HFFc6 (cell line): ENCODE data around the gene SEL1L2. TPM values are rescaled to one million over a fixed set of nuclear protein-coding genes. Genes with fewer than 3 reads are reported as not detected.
A peak's percentile ranks its signal among the peaks of the same experiment; 100 is the strongest.

ENCODE experiments used
- DNase-seq: peaks from one replicate; pipeline ENCODE4 v3.0.0-alpha.2; 2018
- H3K27ac Mint-ChIP-seq: 2 replicates; pipeline ENCODE4 v1.8.0; 2020; ENCODE audit warnings: mild to moderate bottlenecking, mixed read lengths
- H3K27me3 Mint-ChIP-seq: 2 replicates; pipeline ENCODE4 v1.8.0; 2021; ENCODE audit warnings: mild to moderate bottlenecking, moderate library complexity, mixed read lengths; ENCODE audit not compliant: insufficient read depth
- H3K36me3 Mint-ChIP-seq: 2 replicates; pipeline ENCODE4 v1.8.0; 2021; ENCODE audit warnings: low read depth, mixed read lengths
- H3K4me1 Mint-ChIP-seq: 2 replicates; pipeline ENCODE4 v1.8.0; 2020; ENCODE audit warnings: low read depth, mixed read lengths
- H3K4me3 Mint-ChIP-seq: 2 replicates; pipeline ENCODE4 v1.8.0; 2020; ENCODE audit warnings: mild to moderate bottlenecking, moderate library complexity, mixed read lengths
- H3K9me3 Mint-ChIP-seq: 2 replicates; pipeline ENCODE4 v1.8.0; 2020; ENCODE audit warnings: mild to moderate bottlenecking, mixed read lengths
- total RNA-seq, 6 experiments: library from RNA; stranded (reverse); fragmentation: NEBNext Ultra II Directional; extraction: Animal tissue kit (Norgen Biotek cat#: 25700); gene quantifications; 2 replicates in 1 of 6; 3 replicates in 5 of 6; pipeline ENCODE4 v1.2.3, GENCODE V29; 2021
- TF ChIP-seq, protein P1 (sequence below): fragments of 200-600 bp; sonication (generic); IDR thresholded peaks from 2 replicates; pipeline ENCODE4 v1.5.0; 2021; ENCODE audit warnings: antibody characterized with exemption, mild to moderate bottlenecking

SEL1L2 gene
- total RNA-seq, 6 experiments from 2014 or later = 0.85 TPM; not detected in 5

DNA sequence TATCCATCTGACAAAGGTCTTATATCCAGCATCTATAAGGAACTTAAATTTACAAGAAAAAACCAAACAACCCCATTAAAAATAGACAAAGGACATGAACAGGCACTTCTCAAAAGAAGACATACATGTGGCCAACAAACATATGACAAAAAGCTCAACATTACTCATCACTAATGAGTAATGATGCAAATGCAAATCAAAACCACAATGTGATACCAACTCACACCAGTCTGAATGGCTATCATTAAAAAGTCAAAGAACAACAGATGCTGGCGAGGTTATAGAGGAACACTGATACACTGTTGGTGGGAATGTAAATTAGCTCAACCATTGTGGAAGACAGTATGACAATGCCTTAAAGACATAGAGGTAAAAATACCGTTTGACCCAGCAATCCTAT is 18.8 kb upstream of the SEL1L2 start:
- H3K9me3 Mint-ChIP-seq = peaks cover 29% of the 10 kb centered on the region
- no peak for DNase-seq
- no peaks in the 10 kb centered on the region for H3K4me1 Mint-ChIP-seq
- H3K36me3 Mint-ChIP-seq = no peaks in the 10 kb centered on the region
- H3K27me3 Mint-ChIP-seq = no peaks in the 10 kb centered on the region
- TF ChIP-seq, protein P1, sequence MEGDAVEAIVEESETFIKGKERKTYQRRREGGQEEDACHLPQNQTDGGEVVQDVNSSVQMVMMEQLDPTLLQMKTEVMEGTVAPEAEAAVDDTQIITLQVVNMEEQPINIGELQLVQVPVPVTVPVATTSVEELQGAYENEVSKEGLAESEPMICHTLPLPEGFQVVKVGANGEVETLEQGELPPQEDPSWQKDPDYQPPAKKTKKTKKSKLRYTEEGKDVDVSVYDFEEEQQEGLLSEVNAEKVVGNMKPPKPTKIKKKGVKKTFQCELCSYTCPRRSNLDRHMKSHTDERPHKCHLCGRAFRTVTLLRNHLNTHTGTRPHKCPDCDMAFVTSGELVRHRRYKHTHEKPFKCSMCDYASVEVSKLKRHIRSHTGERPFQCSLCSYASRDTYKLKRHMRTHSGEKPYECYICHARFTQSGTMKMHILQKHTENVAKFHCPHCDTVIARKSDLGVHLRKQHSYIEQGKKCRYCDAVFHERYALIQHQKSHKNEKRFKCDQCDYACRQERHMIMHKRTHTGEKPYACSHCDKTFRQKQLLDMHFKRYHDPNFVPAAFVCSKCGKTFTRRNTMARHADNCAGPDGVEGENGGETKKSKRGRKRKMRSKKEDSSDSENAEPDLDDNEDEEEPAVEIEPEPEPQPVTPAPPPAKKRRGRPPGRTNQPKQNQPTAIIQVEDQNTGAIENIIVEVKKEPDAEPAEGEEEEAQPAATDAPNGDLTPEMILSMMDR = no peak
- H3K27ac Mint-ChIP-seq = no peak overlapping the region
- H3K4me3 Mint-ChIP-seq = no peak overlapping the region

DNA sequence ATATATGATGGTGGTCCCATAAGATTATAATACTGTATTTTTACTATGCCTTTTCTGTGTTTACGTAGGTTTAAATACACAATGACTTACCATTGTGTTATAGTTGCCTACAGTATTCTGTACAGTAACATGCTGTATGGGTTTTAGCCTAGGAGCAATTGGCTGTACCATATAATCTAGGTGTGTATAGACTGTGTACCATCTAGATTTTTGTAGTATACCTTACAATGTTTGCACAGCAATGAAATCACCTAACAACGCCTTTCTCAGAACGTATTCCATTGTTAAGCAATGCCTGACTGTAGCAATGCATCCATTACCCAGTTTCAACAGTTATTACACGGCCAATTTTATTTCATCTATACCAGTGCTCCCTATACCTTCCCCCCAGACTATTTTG is 15.6 kb upstream of the SEL1L2 start:
- H3K27ac Mint-ChIP-seq = no peak overlapping the region
- H3K27me3 Mint-ChIP-seq = no peaks in the 10 kb centered on the region
- TF ChIP-seq, protein P1 = no peak
- no peaks in the 10 kb centered on the region for H3K36me3 Mint-ChIP-seq
- no peak for DNase-seq
- no peaks in the 10 kb centered on the region for H3K4me1 Mint-ChIP-seq
- H3K4me3 Mint-ChIP-seq = no peak overlapping the region
- H3K9me3 Mint-ChIP-seq = peaks cover 13% of the 10 kb centered on the region

DNA sequence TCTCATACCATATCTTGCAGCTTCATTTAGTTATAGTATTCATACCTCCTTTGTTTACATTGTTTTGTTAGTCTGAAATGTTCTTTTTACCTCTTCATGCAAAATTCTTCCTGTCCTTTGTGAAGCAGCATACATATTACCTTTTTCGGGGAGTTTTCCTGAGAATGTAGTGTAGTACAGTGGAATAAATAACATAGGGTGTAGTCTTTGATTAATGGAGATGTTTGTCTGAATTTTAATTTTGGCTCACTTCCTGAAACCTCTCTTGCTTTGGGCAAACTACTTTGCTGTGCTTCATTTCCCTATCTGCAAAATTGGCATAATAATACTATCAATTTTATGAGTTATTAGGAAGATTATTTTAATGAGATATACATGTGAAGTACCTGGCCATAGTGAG is 10.5 kb upstream of the SEL1L2 start:
- H3K4me3 Mint-ChIP-seq = no peak overlapping the region
- H3K4me1 Mint-ChIP-seq = peaks cover 5% of the 10 kb centered on the region; the same call in 1 of the 2 replicates
- TF ChIP-seq, protein P1 = no peak
- DNase-seq = no peak
- H3K36me3 Mint-ChIP-seq = peaks cover 3% of the 10 kb centered on the region; the same call in 1 of the 2 replicates
- no peaks in the 10 kb centered on the region for H3K27me3 Mint-ChIP-seq
- H3K9me3 Mint-ChIP-seq = no peaks in the 10 kb centered on the region; the same call in 1 of the 2 replicates
- H3K27ac Mint-ChIP-seq = no peak overlapping the region

DNA sequence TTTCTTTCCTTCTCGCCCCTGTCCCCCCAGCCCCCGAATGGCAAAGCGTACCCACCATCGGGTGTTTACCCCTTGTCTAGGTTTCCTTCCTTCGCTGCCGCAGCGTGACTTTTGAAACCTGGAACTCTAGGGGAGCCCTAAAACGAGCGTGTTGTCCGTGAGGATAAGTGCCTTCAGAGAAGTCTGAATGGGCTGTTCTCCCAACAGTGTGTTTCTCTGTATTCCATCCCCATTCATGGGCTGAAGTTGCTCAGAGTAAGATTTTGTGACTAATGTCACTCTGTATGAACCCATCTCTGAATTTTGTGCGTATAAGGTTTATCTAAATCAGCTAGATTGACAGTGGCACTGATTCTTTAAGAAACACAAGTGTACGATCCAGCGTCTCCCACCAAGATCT is 5.9 kb upstream of the SEL1L2 start:
- Mint-ChIP-seq H3K27me3 (no peaks in the 10 kb centered on the region), H3K9me3 (peaks cover 31% of the 10 kb centered on the region), H3K4me3 (peak overlapping the region; percentile 87), H3K4me1 (peaks cover 5% of the 10 kb centered on the region; the same call in 1 of the 2 replicates), H3K36me3 (peaks cover 7% of the 10 kb centered on the region; the same call in 1 of the 2 replicates), H3K27ac (no peak overlapping the region)
- no peak for DNase-seq
- TF ChIP-seq, protein P1 = no peak

DNA sequence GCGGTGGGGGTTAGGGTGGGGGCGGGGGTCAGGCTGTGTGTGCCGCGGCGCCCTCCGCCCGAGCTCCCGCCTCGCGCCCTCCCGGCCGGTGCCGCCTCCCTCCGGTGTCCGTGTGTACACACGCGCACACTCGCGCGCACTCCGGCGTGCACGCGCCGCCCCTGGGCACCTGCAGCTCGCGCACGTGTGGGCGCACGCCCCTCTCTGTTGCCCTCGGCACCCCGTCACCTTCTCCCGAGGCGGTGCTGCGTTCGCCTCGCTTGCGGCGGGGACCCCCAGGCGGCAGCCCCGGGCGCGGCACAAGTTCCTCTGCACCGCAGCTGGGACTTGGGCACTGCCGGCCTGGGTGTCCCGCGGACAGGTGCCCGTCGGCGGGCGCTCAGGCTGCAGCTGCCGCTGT is 5.4 kb upstream of the SEL1L2 start:
- H3K36me3 Mint-ChIP-seq = peaks cover 7% of the 10 kb centered on the region; the same call in 1 of the 2 replicates
- peaks cover 5% of the 10 kb centered on the region; the same call in 1 of the 2 replicates for H3K4me1 Mint-ChIP-seq
- no peaks in the 10 kb centered on the region for H3K27me3 Mint-ChIP-seq
- peaks cover 32% of the 10 kb centered on the region for H3K9me3 Mint-ChIP-seq
- no peak for DNase-seq
- H3K4me3 Mint-ChIP-seq = peak overlapping the region; percentile 87; the same call in 1 of the 2 replicates
- TF ChIP-seq, protein P1 = no peak
- no peak overlapping the region for H3K27ac Mint-ChIP-seq
